GM12874 (cell line): ENCODE data around the gene APLN.

Source experiments
- TF ChIP-seq, protein P1 (sequence below): IDR thresholded peaks from 2 replicates; pipeline ENCODE4 v1.5.1; 2011; ENCODE audit warnings: low read depth, mild to moderate bottlenecking, control low read depth, low read length, moderate library complexity; ENCODE audit not compliant: insufficient read depth

The APLN gene

DNA sequence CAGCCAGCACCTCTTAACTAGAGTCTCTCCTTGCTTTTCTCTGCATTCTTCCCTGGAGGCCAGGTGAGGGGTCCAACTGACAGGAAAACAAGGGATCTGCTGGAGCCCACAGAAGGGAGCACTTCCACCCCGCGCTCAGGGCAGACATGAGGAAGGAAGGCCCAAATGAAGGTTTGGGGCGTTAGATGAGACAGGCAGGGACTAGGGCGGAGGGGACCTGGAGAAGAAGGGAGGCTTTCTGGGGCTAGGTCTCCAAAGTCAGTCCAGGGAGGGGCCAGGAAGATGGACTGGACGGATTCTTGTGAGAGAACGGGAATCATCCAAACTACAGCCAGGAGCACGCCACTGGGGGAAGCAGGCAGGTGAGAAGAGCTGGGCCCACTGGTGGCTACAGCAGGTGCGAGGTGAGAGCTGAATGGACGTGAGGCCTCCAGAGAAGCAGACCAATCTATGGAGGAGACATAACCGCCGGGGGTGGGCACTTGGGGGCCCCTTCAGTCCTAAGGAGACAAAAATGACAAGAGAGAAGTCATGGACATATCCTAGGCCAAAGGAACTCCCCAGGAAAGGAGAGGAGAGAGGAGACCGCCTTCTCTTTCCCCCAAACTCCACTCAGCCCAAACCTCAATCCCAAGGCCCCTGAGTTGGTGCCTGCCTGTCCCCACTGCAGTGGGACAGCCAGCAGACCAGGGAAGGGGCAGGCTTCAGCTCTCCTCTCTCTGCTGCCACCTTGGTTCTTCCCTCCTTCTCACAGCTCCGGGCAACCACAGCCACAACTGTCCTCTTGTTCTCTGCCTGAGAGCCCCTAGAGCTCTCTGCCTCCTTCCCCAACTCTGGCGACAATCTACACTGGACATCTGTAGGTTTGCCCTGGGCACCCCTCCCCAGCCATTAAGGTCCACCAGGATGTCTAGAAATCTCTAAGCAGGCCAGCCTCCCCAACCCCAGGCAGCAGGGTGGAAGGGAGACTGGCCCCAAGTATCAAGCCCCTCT lies 7.0 kb downstream of the APLN start:
- TF ChIP-seq, protein P1, sequence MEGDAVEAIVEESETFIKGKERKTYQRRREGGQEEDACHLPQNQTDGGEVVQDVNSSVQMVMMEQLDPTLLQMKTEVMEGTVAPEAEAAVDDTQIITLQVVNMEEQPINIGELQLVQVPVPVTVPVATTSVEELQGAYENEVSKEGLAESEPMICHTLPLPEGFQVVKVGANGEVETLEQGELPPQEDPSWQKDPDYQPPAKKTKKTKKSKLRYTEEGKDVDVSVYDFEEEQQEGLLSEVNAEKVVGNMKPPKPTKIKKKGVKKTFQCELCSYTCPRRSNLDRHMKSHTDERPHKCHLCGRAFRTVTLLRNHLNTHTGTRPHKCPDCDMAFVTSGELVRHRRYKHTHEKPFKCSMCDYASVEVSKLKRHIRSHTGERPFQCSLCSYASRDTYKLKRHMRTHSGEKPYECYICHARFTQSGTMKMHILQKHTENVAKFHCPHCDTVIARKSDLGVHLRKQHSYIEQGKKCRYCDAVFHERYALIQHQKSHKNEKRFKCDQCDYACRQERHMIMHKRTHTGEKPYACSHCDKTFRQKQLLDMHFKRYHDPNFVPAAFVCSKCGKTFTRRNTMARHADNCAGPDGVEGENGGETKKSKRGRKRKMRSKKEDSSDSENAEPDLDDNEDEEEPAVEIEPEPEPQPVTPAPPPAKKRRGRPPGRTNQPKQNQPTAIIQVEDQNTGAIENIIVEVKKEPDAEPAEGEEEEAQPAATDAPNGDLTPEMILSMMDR = no peak

DNA sequence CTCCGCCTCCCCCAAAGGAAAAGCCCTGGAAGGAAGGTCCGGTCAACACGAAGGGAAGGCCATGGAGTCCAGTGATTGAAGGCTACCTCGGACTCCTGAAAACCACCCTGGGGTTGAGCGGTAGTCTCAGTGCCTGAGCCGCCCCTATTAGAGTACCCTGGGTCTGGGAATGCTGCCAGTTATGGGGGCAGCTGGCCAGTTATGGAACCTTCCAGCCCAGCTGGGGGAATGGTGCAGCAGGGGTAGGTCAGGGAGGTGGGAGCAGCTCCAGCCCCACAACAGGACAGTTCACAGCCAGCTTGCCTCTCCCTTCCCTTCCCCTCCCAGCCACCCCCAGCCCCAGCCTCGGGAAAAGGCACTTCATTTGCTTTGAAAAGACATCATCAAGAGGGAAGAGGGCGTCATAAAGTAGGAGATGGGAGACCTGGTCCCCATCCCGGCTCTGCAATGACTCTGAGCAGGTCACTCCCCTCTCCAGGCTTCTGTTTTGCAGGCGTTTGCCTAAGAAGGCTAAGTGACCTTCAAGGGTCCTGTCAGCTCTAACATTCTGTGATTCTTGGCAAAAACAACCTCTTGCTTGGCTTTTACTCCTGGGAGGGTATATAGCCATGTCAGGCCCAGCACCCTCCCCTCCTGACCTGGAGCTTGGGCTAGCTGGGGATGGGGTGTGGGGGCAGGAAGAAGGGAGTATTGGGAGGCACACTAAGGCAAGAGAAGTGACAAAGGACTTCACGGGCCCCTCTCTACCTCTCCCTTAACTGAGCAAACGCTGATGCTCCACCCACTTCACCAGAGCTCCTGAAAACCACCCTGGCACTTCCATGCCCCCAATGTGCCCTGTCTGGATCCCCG lies 8.0 kb downstream of the APLN start:
- TF ChIP-seq, protein P1 = no peak

- TF ChIP-seq, protein P1 = no peak
Observed at GRCh38 chrX:129642641-129643040, 12.1 kb downstream of the APLN start.

DNA sequence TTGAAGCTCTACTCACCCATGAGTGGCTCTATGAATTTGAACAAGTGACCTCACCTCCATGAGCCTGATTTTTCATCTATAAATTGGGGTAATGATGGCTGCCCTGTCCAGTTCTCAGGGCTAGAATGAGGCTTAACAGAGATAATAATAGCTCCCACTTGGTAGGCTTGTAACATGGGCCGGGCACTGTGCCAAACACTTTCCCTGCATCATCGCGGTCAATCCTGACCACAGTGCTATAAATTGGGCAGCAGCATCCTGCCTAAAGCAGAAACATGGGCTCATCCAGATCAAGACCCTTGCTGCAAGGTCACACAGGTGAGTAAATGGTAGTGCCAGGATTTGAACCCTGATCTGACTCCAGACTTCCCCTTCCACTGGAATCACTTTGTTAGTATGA lies 12.8 kb downstream of the APLN start:
- TF ChIP-seq, protein P1 = no peak

GRCh38 chrX:129641469-129641868 lies 13.3 kb downstream of the APLN start:
- TF ChIP-seq, protein P1 = no peak

DNA sequence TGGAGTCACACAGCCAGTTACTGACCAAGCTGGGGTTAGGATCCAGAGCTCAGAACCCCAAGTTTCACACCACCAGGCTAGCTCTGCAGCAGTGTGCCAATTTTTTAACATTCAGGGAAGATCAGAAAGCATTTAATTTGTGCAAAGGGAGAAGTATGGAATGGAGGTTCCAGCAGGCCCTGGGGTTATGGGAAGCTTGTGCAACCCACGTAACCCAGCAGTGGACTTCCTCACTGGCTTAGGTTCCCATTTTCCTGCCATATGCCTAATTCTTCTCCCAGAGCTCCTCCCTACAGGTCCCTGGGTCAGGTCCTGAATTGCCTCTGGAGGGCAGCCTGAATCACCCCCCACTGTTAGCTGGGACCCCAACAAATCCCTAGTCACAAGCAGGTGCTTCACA lies 14.0 kb downstream of the APLN start:
- TF ChIP-seq, protein P1 = no peak

- TF ChIP-seq, protein P1 = no peak
Observed at GRCh38 chrX:129638917-129639316, 15.8 kb downstream of the APLN start.
